ENCODE data around the gene ST6GAL1. TPM values are rescaled to one million over a fixed set of nuclear protein-coding genes. Genes with fewer than 3 reads are reported as not detected.

Gene ST6GAL1
- total and polyA plus RNA-seq, 2 of the 4 experiments (the other 2 are of a cell fraction): 1.4 to 2.9 TPM

DNA sequence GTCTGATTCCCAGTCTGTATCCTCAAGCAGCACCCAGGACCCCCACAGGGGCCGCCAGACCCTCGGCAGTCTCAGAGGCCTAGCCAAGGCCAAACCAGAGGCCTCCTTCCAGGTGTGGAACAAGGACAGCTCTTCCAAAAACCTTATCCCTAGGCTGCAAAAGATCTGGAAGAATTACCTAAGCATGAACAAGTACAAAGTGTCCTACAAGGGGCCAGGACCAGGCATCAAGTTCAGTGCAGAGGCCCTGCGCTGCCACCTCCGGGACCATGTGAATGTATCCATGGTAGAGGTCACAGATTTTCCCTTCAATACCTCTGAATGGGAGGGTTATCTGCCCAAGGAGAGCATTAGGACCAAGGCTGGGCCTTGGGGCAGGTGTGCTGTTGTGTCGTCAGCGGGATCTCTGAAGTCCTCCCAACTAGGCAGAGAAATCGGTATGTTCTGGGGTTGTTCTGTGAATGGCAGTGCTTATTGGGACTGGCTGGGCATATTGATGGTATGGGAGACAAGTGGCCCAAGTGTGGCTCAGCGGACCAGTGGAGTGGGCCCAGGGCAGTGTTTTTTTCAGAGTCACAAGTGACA lies 112.6 kb downstream of the ST6GAL1 start:
- Histone ChIP-seq H3K4me1 (ENCODE audit: control insufficient read depth, insufficient read depth, low read length) (no peaks in the 10 kb centered on the region), H2AK9ac (replicated peaks; ENCODE audit: low read depth, low read length, poor library complexity) (no peak overlapping the region), H2AK5ac (ENCODE audit: low read depth, low read length) (no peak overlapping the region), H3K36me3 (ENCODE audit: control insufficient read depth, insufficient read depth, low read length) (no peaks in the 10 kb centered on the region), H2BK15ac (ENCODE audit: low read depth, low read length) (no peak overlapping the region), H3K4me2 (ENCODE audit: low read depth, low read length) (no peak overlapping the region), H3K14ac (replicated peaks; ENCODE audit: low read depth, low read length) (no peak overlapping the region), H3K18ac (ENCODE audit: low read depth, low read length) (no peak overlapping the region), H4K20me1 (ENCODE audit: insufficient read depth, low read length) (no peaks in the 10 kb centered on the region), H3K56ac (ENCODE audit: extremely low read depth, insufficient read depth, low read length) (no peak overlapping the region), H3K27me3 (ENCODE audit: control insufficient read depth, insufficient read depth, low read length) (no peaks in the 10 kb centered on the region), H3K4me3 (ENCODE audit: insufficient read depth, low read depth, low read length) (no peak overlapping the region), H2BK120ac (ENCODE audit: low read depth, low read length) (no peak overlapping the region), H3K9ac (ENCODE audit: low read depth, low read length) (no peak overlapping the region), H2BK20ac (ENCODE audit: low read depth, low read length) (no peak overlapping the region), H3K9me3 (ENCODE audit: control insufficient read depth, insufficient read depth, low read length) (no peaks in the 10 kb centered on the region), H3K79me1 (ENCODE audit: low read depth in 1 of 2, low read length in 2 of 2) (no peaks in the 10 kb centered on the region), H3K23ac (ENCODE audit: low read depth, low read length) (no peak overlapping the region), H3K9me1 (ENCODE audit: insufficient read depth, low read length) (no peaks in the 10 kb centered on the region), H2BK5ac (ENCODE audit: low read depth, low read length, poor library complexity, severe bottlenecking) (no peak overlapping the region), H2AFZ (replicated peaks; ENCODE audit: low read length, poor library complexity) (no peak overlapping the region), H4K91ac (ENCODE audit: insufficient read depth, low read depth, low read length) (no peak overlapping the region), H4K5ac (ENCODE audit: low read depth, low read length) (no peak overlapping the region), H4K8ac (ENCODE audit: low read depth in 2 of 2, low read length in 2 of 2) (no peak overlapping the region), H3K27ac (ENCODE audit: insufficient read depth, low read length) (no peak overlapping the region), H3K4ac (ENCODE audit: low read depth, low read length) (no peak overlapping the region)
- ATAC-seq (ENCODE audit: low read depth): no peak
- no peak for DNase-seq
- intact Hi-C loops (cut with micrococcal nuclease) (no loop called here), dilution Hi-C loops (cut with HindIII; ENCODE audit: low sequenced_read_pairs, unreplicated experiment) (no loop called here), in situ Hi-C loops (cut with MboI; ENCODE audit: low sequenced_read_pairs) (no loop called here)
- ChIA-PET CTCF (no interaction called here), POLR2A (ENCODE audit: unreplicated experiment) (no interaction called here)
- TF ChIP-seq FOS (IDR thresholded peaks at IDR 0.05; ENCODE audit: low read depth, low read length) (no peak), BHLHE40 (IDR thresholded peaks at IDR 0.05; ENCODE audit: low read depth, low read length) (no peak), NFE2L2 (IDR thresholded peaks at IDR 0.05; ENCODE audit: low read depth, low read length) (no peak), MAFK (IDR thresholded peaks at IDR 0.05; ENCODE audit: low read depth, low read length) (no peak), MXI1 (IDR thresholded peaks at IDR 0.05; ENCODE audit: borderline replicate concordance, low read depth, low read length) (no peak), RAD21 (IDR thresholded peaks at IDR 0.05; ENCODE audit: low read length) (no peak), MAZ (IDR thresholded peaks at IDR 0.05; ENCODE audit: borderline replicate concordance, low read depth, low read length) (no peak), CEBPB (IDR thresholded peaks at IDR 0.05; ENCODE audit: low read depth, low read length) (no peak), CHD1 (IDR thresholded peaks at IDR 0.05; ENCODE audit: low read depth, low read length) (no peak), RFX5 (IDR thresholded peaks at IDR 0.05; ENCODE audit: low read depth, low read length) (no peak), SMC3 (IDR thresholded peaks at IDR 0.05; ENCODE audit: low read depth, low read length) (no peak), POLR2A (IDR thresholded peaks at IDR 0.05; ENCODE audit: low read depth, low read length) (no peak), RCOR1 (IDR thresholded peaks at IDR 0.05; ENCODE audit: insufficient replicate concordance, low read length) (no peak)
- TF ChIP-seq, protein P1, sequence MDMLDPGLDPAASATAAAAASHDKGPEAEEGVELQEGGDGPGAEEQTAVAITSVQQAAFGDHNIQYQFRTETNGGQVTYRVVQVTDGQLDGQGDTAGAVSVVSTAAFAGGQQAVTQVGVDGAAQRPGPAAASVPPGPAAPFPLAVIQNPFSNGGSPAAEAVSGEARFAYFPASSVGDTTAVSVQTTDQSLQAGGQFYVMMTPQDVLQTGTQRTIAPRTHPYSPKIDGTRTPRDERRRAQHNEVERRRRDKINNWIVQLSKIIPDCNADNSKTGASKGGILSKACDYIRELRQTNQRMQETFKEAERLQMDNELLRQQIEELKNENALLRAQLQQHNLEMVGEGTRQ (IDR thresholded peaks at IDR 0.05; ENCODE audit: low read depth, low read length): no peak
- TF ChIP-seq, protein P2, sequence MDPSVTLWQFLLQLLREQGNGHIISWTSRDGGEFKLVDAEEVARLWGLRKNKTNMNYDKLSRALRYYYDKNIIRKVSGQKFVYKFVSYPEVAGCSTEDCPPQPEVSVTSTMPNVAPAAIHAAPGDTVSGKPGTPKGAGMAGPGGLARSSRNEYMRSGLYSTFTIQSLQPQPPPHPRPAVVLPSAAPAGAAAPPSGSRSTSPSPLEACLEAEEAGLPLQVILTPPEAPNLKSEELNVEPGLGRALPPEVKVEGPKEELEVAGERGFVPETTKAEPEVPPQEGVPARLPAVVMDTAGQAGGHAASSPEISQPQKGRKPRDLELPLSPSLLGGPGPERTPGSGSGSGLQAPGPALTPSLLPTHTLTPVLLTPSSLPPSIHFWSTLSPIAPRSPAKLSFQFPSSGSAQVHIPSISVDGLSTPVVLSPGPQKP (IDR thresholded peaks at IDR 0.05; ENCODE audit: borderline replicate concordance, low read depth, low read length): no peak
- TF ChIP-seq, protein P3, sequence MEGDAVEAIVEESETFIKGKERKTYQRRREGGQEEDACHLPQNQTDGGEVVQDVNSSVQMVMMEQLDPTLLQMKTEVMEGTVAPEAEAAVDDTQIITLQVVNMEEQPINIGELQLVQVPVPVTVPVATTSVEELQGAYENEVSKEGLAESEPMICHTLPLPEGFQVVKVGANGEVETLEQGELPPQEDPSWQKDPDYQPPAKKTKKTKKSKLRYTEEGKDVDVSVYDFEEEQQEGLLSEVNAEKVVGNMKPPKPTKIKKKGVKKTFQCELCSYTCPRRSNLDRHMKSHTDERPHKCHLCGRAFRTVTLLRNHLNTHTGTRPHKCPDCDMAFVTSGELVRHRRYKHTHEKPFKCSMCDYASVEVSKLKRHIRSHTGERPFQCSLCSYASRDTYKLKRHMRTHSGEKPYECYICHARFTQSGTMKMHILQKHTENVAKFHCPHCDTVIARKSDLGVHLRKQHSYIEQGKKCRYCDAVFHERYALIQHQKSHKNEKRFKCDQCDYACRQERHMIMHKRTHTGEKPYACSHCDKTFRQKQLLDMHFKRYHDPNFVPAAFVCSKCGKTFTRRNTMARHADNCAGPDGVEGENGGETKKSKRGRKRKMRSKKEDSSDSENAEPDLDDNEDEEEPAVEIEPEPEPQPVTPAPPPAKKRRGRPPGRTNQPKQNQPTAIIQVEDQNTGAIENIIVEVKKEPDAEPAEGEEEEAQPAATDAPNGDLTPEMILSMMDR (conservative IDR thresholded peaks at IDR 0.05; ENCODE audit: low read depth, low read length): no peak
- no TSS peak for BruUV-seq (replicated peaks)
- 100% methylated on average over 2 of the region's 8 CpGs; no CpG with 5 or more reads in 1 of the 2 experiments for WGBS, 2 experiments (ENCODE audit: extremely low coverage in 2 of 2, insufficient read length in 1 of 2)
